Renal cortex interstitium (tissue), 11 donors: Measurements from ENCODE around the gene C4orf17. TPM values are rescaled to one million over a fixed set of nuclear protein-coding genes. Genes with fewer than 3 reads are reported as not detected.

Source experiments
- DNase-seq, 11 donors: peaks; one replicate each; pipeline ENCODE4 v3.0.0-alpha.2; 2013; ENCODE audit warnings: low read depth in 9 of 11, low spot score in 4 of 11; ENCODE audit errors: extremely low read depth in 1 of 11
- polyA plus RNA-seq, 3 donors: library from polyadenylated mRNA; unstranded; fragments of 120-200 nt; gene quantifications; one replicate each; pipeline ENCODE4 v1.2.1, GENCODE V29; 2013; ENCODE audit not compliant: insufficient read length in 3 of 3

The C4orf17 gene
- polyA plus RNA-seq, 3 donors, result 0.09 to 0.40 (median 0.27) TPM

DNA sequence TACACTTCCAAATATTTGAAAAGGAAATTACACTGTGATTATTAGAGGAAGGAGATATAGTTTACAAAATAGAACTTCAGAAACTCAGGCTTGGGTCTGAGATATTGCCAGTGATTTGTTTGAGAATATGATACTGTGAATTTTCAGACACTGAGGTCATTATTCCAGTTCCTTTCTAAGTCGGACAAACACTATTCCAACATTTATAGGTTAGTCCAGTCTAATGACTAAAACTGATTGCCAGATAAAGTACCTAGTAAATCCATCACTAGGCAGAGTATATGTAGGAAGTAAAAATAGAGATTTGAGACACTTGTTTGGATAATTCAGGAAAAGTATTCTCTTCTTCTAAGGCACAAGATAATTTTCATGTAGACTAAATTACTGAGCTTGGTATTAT lies 77.0 kb downstream of the C4orf17 start:
- DNase-seq, result no peak

DNA sequence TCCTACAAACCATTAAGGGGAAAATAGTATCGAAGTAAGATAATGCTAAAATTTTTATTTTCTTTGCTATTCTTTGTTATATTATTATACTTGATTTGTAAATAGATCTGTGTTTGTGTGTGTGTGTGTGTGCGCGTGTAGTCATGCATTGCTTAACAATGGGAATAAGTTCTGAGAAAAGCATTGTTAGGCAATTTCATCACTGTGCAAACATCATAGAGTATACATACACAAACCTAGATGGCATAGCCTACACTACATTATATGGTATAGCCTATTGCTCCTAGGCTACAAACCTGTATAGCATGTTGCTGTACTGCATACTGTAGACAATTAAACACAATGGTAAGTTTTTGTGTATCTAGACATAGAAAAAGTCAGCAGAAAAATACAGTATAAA lies 80.9 kb downstream of the C4orf17 start:
- DNase-seq, result no peak

Other genes with a start within 250 kb of the C4orf17 start
- 1 to 10 TPM in 2 of 3 donors, under 1 TPM in 1; 0.42 to 1.8 (median 1.2) TPM for gene ADH1A, start 220.0 kb upstream of the C4orf17 start, polyA plus RNA-seq
- 10 to 100 TPM; 20.8 to 25.3 (median 25.0) TPM for gene ADH1B, start 189.6 kb upstream of the C4orf17 start, polyA plus RNA-seq
- 100 to 1,000 TPM in 2 of 3 donors, 10 to 100 TPM in 1; 84.3 to 121 (median 104) TPM for gene ADH1C, start 158.3 kb upstream of the C4orf17 start, polyA plus RNA-seq
- not detected for gene ADH7, start 75.7 kb upstream of the C4orf17 start, polyA plus RNA-seq
- 10 to 100 TPM; 13.4 to 15.5 (median 15.4) TPM for gene TRMT10A, start 53.0 kb downstream of the C4orf17 start, polyA plus RNA-seq
- 10 to 100 TPM; 10.1 to 14.8 (median 10.6) TPM for gene MTTP, start 63.8 kb downstream of the C4orf17 start, polyA plus RNA-seq
- 1 to 10 TPM in 1 of 3 donors, under 1 TPM in 2; 0.76 to 1.2 (median 0.86) TPM for gene C4orf54, start 146.8 kb downstream of the C4orf17 start, polyA plus RNA-seq